H1 (cell line): ENCODE data around the gene STXBP6. TPM values are rescaled to one million over a fixed set of nuclear protein-coding genes. Genes with fewer than 3 reads are reported as not detected.

Experiments
- CTCF ChIA-PET: fragments of 300-600 bp; sonication (Branson Sonifier 250); formaldehyde crosslinking; loops from one replicate; lab custom pipeline; 2021; ENCODE audit not compliant: partially characterized antibody; lab: Charles Lee
- POLR2A ChIA-PET: fragments of 300-600 bp; sonication (Branson Sonifier 250); formaldehyde crosslinking; loops from one replicate; lab custom pipeline; 2021; ENCODE audit warnings: inconsistent platforms; ENCODE audit not compliant: partially characterized antibody; lab: Charles Lee
- DNase-seq, 2 experiments: peaks; one replicate each; pipeline versions ENCODE4 v3.0.0 to v3.0.0-alpha.2; 2010 to 2022; ENCODE audit warnings: low spot score in 2 of 2, low read depth in 1 of 2, mixed read lengths in 1 of 2
- FAIRE-seq: peaks from 2 replicates; lab custom pipeline; 2011; peaks lifted over from hg19 to GRCh38; lab: Jason Lieb, UNC
- H2AFZ ChIP-seq: 2 replicates; pipeline ENCODE4 v1.8.1; 2012; ENCODE audit warnings: low read length, inconsistent platforms
- H2AK5ac ChIP-seq: 2 replicates; pipeline ENCODE4 v1.6.1; 2013; ENCODE audit warnings: low read depth, low read length
- H2BK120ac ChIP-seq: replicated peaks from 2 replicates; pipeline ENCODE3; 2013; ENCODE audit warnings: low read depth, low read length, inconsistent platforms
- H2BK12ac ChIP-seq: 2 replicates; pipeline ENCODE4 v1.6.1; 2013; ENCODE audit warnings: low read depth, low read length
- H2BK15ac ChIP-seq: 2 replicates; pipeline ENCODE4 v1.6.1; 2013; ENCODE audit warnings: low read length
- H2BK20ac ChIP-seq: 2 replicates; pipeline ENCODE4 v1.6.1; 2013; ENCODE audit warnings: low read length
- H2BK5ac ChIP-seq: 2 replicates; pipeline ENCODE4 v1.6.1; 2013; ENCODE audit warnings: low read depth, low read length
- H3K14ac ChIP-seq: 2 replicates; pipeline ENCODE4 v1.6.1; 2013; ENCODE audit warnings: inconsistent platforms; ENCODE audit not compliant: insufficient read length
- H3K18ac ChIP-seq: 2 replicates; pipeline ENCODE4 v1.6.1; 2013; ENCODE audit warnings: low read length; ENCODE audit errors: extremely low read depth
- H3K23ac ChIP-seq: 2 replicates; pipeline ENCODE4 v1.6.1; 2013; ENCODE audit warnings: inconsistent platforms; ENCODE audit not compliant: insufficient read length
- H3K23me2 ChIP-seq: 2 replicates; pipeline ENCODE4 v1.6.1; 2013; ENCODE audit warnings: low read depth, low read length
- H3K27ac ChIP-seq: 2 replicates; pipeline ENCODE4 v1.6.1; 2011; ENCODE audit warnings: low read depth, low read length, inconsistent platforms
- H3K27me3 ChIP-seq, 4 experiments: replicated peaks in 1 of 4; 1 replicate in 1 of 4; 2 replicates in 3 of 4; pipeline versions ENCODE4 v1.6.1 to v1.8.1; 2011 to 2013; ENCODE audit warnings: low read length in 3 of 4, mild to moderate bottlenecking in 3 of 4, inconsistent platforms in 2 of 4, mixed read lengths in 2 of 4, moderate library complexity in 1 of 4; ENCODE audit not compliant: control insufficient read depth in 3 of 4, insufficient read depth in 3 of 4; ENCODE audit errors: extremely low read depth in 1 of 4
- H3K36me3 ChIP-seq, 4 experiments: 2 replicates each; pipeline versions ENCODE4 v1.6.1 to v1.8.1; 2011 to 2013; ENCODE audit warnings: mild to moderate bottlenecking in 4 of 4, low read length in 3 of 4, moderate library complexity in 2 of 4, control low read depth in 1 of 4, inconsistent platforms in 1 of 4; ENCODE audit not compliant: insufficient read depth in 4 of 4, control insufficient read depth in 2 of 4
- H3K4ac ChIP-seq: replicated peaks from 2 replicates; pipeline ENCODE3; 2013; ENCODE audit warnings: low read length, low read depth, mixed read lengths, inconsistent platforms; ENCODE audit not compliant: insufficient read length
- H3K4me1 ChIP-seq, 4 experiments: replicated peaks in 1 of 4; 1 replicate in 1 of 4; 2 replicates in 3 of 4; pipeline versions ENCODE4 v1.6.1 to v1.8.1; 2011 to 2013; ENCODE audit warnings: low read length in 3 of 4, inconsistent platforms in 2 of 4, mixed read lengths in 1 of 4; ENCODE audit not compliant: insufficient read depth in 4 of 4, control insufficient read depth in 3 of 4
- H3K4me2 ChIP-seq, 2 experiments: 2 replicates each; pipeline versions ENCODE4 v1.6.1 to v1.8.1; 2011 to 2013; ENCODE audit warnings: low read depth in 2 of 2, low read length in 2 of 2, control low read depth in 1 of 2, inconsistent platforms in 1 of 2, mild to moderate bottlenecking in 1 of 2; ENCODE audit not compliant: insufficient read depth in 1 of 2
- H3K4me3 ChIP-seq, 4 experiments: fragments of 200-600, 300-600 bp in 1 of 4; sonication (generic), shearing (Covaris generic), sonication (Bioruptor Twin) in 1 of 4; 2 replicates each; pipeline versions ENCODE4 v1.5.1 to v1.8.1; 2011 to 2016; ENCODE audit warnings: low read length in 4 of 4, low read depth in 3 of 4, control low read depth in 2 of 4, inconsistent platforms in 2 of 4, mild to moderate bottlenecking in 2 of 4, mixed read lengths in 1 of 4, moderate library complexity in 1 of 4; ENCODE audit not compliant: insufficient read depth in 2 of 4; ENCODE audit errors: extremely low read depth in 1 of 4
- H3K56ac ChIP-seq: replicated peaks from 2 replicates; pipeline ENCODE3; 2013; ENCODE audit warnings: low read depth, mild to moderate bottlenecking, mixed read lengths, low read length, inconsistent platforms; ENCODE audit not compliant: insufficient read length
- H3K79me1 ChIP-seq: 2 replicates; pipeline ENCODE4 v1.6.1; 2013; ENCODE audit warnings: low read depth, low read length, control low read depth
- H3K79me2 ChIP-seq, 2 experiments: 2 replicates each; pipeline versions ENCODE4 v1.6.1 to v1.8.1; 2012 to 2013; ENCODE audit warnings: low read length in 2 of 2, mild to moderate bottlenecking in 2 of 2, inconsistent platforms in 1 of 2; ENCODE audit not compliant: insufficient read depth in 2 of 2, control insufficient read depth in 1 of 2
- H3K9ac ChIP-seq, 4 experiments: replicated peaks in 1 of 4; 1 replicate in 1 of 4; 2 replicates in 3 of 4; pipeline versions ENCODE4 v1.6.1 to v1.8.1; 2011 to 2013; ENCODE audit warnings: low read depth in 3 of 4, low read length in 3 of 4, control low read depth in 2 of 4, mild to moderate bottlenecking in 2 of 4, moderate library complexity in 2 of 4, inconsistent platforms in 1 of 4; ENCODE audit errors: extremely low read depth in 1 of 4
- H3K9me3 ChIP-seq, 2 experiments: 2 replicates each; pipeline versions ENCODE4 v1.6.1 to v1.8.1; 2012 to 2013; ENCODE audit warnings: mild to moderate bottlenecking in 2 of 2, moderate library complexity in 2 of 2, control low read depth in 1 of 2, inconsistent platforms in 1 of 2, low read depth in 1 of 2, low read length in 1 of 2, mixed read lengths in 1 of 2; ENCODE audit not compliant: insufficient read depth in 2 of 2
- H4K20me1 ChIP-seq, 2 experiments: replicated peaks in 1 of 2; 2 replicates each; pipeline versions ENCODE3 to v1.8.1; 2011 to 2013; ENCODE audit warnings: inconsistent platforms in 2 of 2, low read length in 2 of 2, mild to moderate bottlenecking in 1 of 2; ENCODE audit not compliant: insufficient read depth in 2 of 2, control insufficient read depth in 1 of 2
- H4K5ac ChIP-seq: 2 replicates; pipeline ENCODE4 v1.6.1; 2013; ENCODE audit warnings: low read length, low read depth, mixed read lengths, inconsistent platforms; ENCODE audit not compliant: insufficient read length
- H4K8ac ChIP-seq: 2 replicates; pipeline ENCODE4 v1.8.0; 2013; ENCODE audit warnings: mild to moderate bottlenecking, moderate library complexity, low read length, inconsistent platforms; ENCODE audit not compliant: insufficient read depth; ENCODE audit errors: extremely low read depth
- H4K91ac ChIP-seq: replicated peaks from 2 replicates; pipeline ENCODE3; 2013; ENCODE audit warnings: low read length, mixed read lengths, inconsistent platforms; ENCODE audit not compliant: insufficient read length
- ATF2 ChIP-seq: IDR thresholded peaks from 2 replicates; pipeline ENCODE4 v1.6.1; 2012; ENCODE audit warnings: low read length, inconsistent platforms
- BACH1 ChIP-seq: IDR thresholded peaks from 2 replicates; pipeline ENCODE4 v1.6.1; 2012; ENCODE audit warnings: low read length, improper control_type of control experiment
- CBX5 ChIP-seq: fragments of 300-800, 300-1000 bp; sonication (generic); IDR thresholded peaks from 2 replicates; pipeline ENCODE4 v1.7.1; 2016; ENCODE audit warnings: antibody characterized with exemption, low read length, low read depth
- CREB1 ChIP-seq: IDR thresholded peaks from 2 replicates; pipeline ENCODE4 v1.6.1; 2012; ENCODE audit warnings: inconsistent platforms
- EGR1 ChIP-seq: IDR thresholded peaks from 2 replicates; pipeline ENCODE4 v1.6.1; 2011; ENCODE audit warnings: low read depth, low read length, borderline replicate concordance
- HDAC6 ChIP-seq: IDR thresholded peaks from one replicate; pipeline ENCODE4 v1.7.1; 2012; ENCODE audit warnings: low read depth, mild to moderate bottlenecking, inconsistent platforms, low read length, moderate library complexity
- JUN ChIP-seq: IDR thresholded peaks from 2 replicates; pipeline ENCODE4 v1.6.1; 2011; ENCODE audit warnings: low read depth, mild to moderate bottlenecking, improper control_type of control experiment, low read length
- PHF8 ChIP-seq: fragments of 200-600 bp; sonication (generic); conservative IDR thresholded peaks from 2 replicates; pipeline ENCODE4 v1.7.1; 2012; ENCODE audit warnings: low read depth, mild to moderate bottlenecking, inconsistent platforms, low read length, moderate library complexity
- RXRA ChIP-seq: IDR thresholded peaks from 2 replicates; pipeline ENCODE4 v1.6.1; 2011; ENCODE audit warnings: low read depth, mild to moderate bottlenecking, low read length, moderate library complexity; ENCODE audit not compliant: insufficient read depth
- SIN3A ChIP-seq, 2 experiments: IDR thresholded peaks in 1 of 2; conservative IDR thresholded peaks in 1 of 2; 2 replicates each; pipeline ENCODE4 v1.6.1; 2011 to 2012; ENCODE audit warnings: low read length in 2 of 2, improper control_type of control experiment in 1 of 2, low read depth in 1 of 2, mild to moderate bottlenecking in 1 of 2
- SIX5 ChIP-seq: IDR thresholded peaks from 2 replicates; pipeline ENCODE4 v1.6.1; 2011; ENCODE audit warnings: mild to moderate bottlenecking, low read depth, low read length
- SRF ChIP-seq: IDR thresholded peaks from 2 replicates; pipeline ENCODE4 v1.6.1; 2011; ENCODE audit warnings: mild to moderate bottlenecking, low read depth, low read length, moderate library complexity
- TBP ChIP-seq: IDR thresholded peaks from 2 replicates; pipeline ENCODE4 v1.6.1; 2011; ENCODE audit warnings: low read depth, low read length, improper control_type of control experiment
- WGBS, 2 experiments: shearing (Covaris generic) in 1 of 2; methylation state at CpG; one replicate each; pipeline versions ENCODE4 v1.1.6 to v1.1.7; 2013 to 2015; ENCODE audit warnings: low lambda C conversion rate in 2 of 2, mixed read lengths in 2 of 2, inconsistent platforms in 1 of 2, low coverage in 1 of 2, missing lambda C conversion rate in 1 of 2; ENCODE audit not compliant: insufficient replicate concordance in 2 of 2, insufficient coverage in 1 of 2, insufficient read length in 1 of 2; ENCODE audit errors: extremely low coverage in 1 of 2, missing lambda C conversion rate in 1 of 2; 5-methylcytosine and 5-hydroxymethylcytosine counted together
- polyA plus RNA-seq, 7 experiments: library from polyadenylated mRNA; depleted of rRNA in 3 of 7; stranded (reverse) in 5 of 7; unstranded in 2 of 7; fragments of >200 nt in 5 of 7; fragments of 200-250 nt in 2 of 7; gene quantifications; 1 replicate in 5 of 7; 2 replicates in 1 of 7; 4 replicates in 1 of 7; pipeline versions ENCODE4 v1.2.1 to v1.2.3, GENCODE V29; 2011 to 2013; ENCODE audit warnings: missing spikeins in 2 of 7, mixed read lengths in 2 of 7
- total RNA-seq: library from RNA; stranded (reverse); fragmentation: NEBNext Ultra II Directional; extraction: Animal tissue kit (Norgen Biotek cat#: 25700); gene quantifications from 2 replicates; pipeline ENCODE4 v1.2.1, GENCODE V29; 2021

STXBP6 gene
- total and polyA plus RNA-seq, 2 of the 8 experiments (the other 6 are each of a cell fraction or from before 2014, with no cell fraction given), result 9.4 to 18.1 TPM

DNA sequence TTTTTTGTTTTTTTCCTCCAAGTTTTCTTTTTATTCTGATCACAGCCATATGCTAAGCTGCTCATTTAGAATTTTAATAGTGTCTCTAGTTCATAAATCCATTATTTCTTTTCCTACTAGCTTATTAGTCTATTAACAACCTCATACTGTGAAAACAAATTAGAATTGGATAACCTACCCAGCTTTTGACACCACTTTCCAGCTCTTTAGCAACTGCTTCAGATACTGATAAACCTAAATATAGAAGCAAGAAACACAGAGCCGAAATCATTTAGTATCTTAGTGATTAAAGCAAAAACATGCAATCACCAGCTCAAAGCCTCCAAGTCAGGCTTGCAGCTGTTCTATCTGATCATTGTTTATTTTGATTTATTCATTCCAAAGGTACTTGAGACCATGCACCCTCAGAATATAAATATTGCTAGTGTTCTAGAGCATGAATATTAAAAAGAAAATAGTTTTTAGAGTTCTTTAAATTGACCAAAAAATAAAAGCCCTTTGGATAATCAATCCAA lies 121.5 kb downstream of the STXBP6 start:
- Histone ChIP-seq H3K4me3 (no peak overlapping the region), H3K9me3 (no peaks in the 10 kb centered on the region), H3K4me1 (no peaks in the 10 kb centered on the region; a peak in 4 of 7 replicates), H2BK15ac (no peak overlapping the region), H3K79me1 (no peaks in the 10 kb centered on the region), H3K4me2 (no peak overlapping the region), H3K14ac (no peak overlapping the region), H2AFZ (no peak overlapping the region), H4K20me1 (no peaks in the 10 kb centered on the region), H3K23ac (no peak overlapping the region), H3K18ac (no peak overlapping the region), H2BK120ac (no peak overlapping the region), H3K27ac (no peak overlapping the region), H3K36me3 (no peaks in the 10 kb centered on the region), H2BK12ac (no peak overlapping the region), H3K56ac (no peak overlapping the region), H3K27me3 (no peaks in the 10 kb centered on the region), H3K4ac (no peak overlapping the region), H4K8ac (no peak overlapping the region), H2BK5ac (no peak overlapping the region), H2AK5ac (no peak overlapping the region), H3K23me2 (no peaks in the 10 kb centered on the region), H4K91ac (no peak overlapping the region), H3K9ac (no peak overlapping the region), H4K5ac (no peak overlapping the region), H2BK20ac (no peak overlapping the region), H3K79me2 (no peaks in the 10 kb centered on the region)
- DNase-seq (no peak), FAIRE-seq (no peak)
- POLR2A ChIA-PET, result interaction anchor here (1.5 kb wide), 1 partner anchor 68 kb away, joined by 3 read pairs; no protein-coding TSS in a partner anchor
- WGBS, 2 experiments, result 93% methylated on average over 1 of the region's 1 CpG; no CpG with 5 or more reads in 1 of the 2 experiments
- CTCF ChIA-PET, result interaction anchor here (1.3 to 2.3 kb wide), 4 partner anchors 8 to 26 kb away, joined by 3 to 9 read pairs (median 3); no protein-coding TSS in a partner anchor
- TF ChIP-seq SIX5, result no peak
- TF ChIP-seq CREB1, result no peak
- TF ChIP-seq RXRA, result no peak
- TF ChIP-seq TBP, result no peak
- TF ChIP-seq HDAC6, result no peak
- TF ChIP-seq JUN, result no peak
- no peak for TF ChIP-seq SIN3A (conservative IDR thresholded peaks at IDR 0.05 in 1 of 2, IDR thresholded peaks at IDR 0.05 in 1 of 2; ENCODE audit: low read depth in 1 of 2, low read length in 2 of 2)
- no peak for TF ChIP-seq ATF2
- TF ChIP-seq PHF8, result no peak
- no peak for TF ChIP-seq CBX5
- no peak for TF ChIP-seq BACH1
- no peak for TF ChIP-seq EGR1
- no peak for TF ChIP-seq SRF
